Measurements from ENCODE around the gene DDAH1.
A peak's percentile ranks its signal among the peaks of the same experiment; 100 is the strongest.

- TF ChIP-seq CTCF (IDR thresholded peaks at IDR 0.05; ENCODE audit: low read depth, low read length, missing input control) (no peak), EGR1 (IDR thresholded peaks at IDR 0.05; ENCODE audit: low read depth in 2 of 2) (no peak), GABPA (IDR thresholded peaks at IDR 0.05 in 1 of 2, conservative IDR thresholded peaks at IDR 0.05 in 1 of 2) (no peak), ZBTB33 (IDR thresholded peaks at IDR 0.05) (no peak), RAD21 (IDR thresholded peaks at IDR 0.05) (peak in 1 of 2 donors; percentile 24), REST (IDR thresholded peaks at IDR 0.05) (no peak), NR2F2 (IDR thresholded peaks at IDR 0.05) (peak; percentile 32), JUND (IDR thresholded peaks at IDR 0.05) (no peak), MAX (IDR thresholded peaks at IDR 0.05) (no peak), SP1 (IDR thresholded peaks at IDR 0.05) (no peak), ATF3 (IDR thresholded peaks at IDR 0.05) (no peak), TAF1 (conservative IDR thresholded peaks at IDR 0.05) (no peak), FOXA1 (IDR thresholded peaks at IDR 0.05) (no peak), YY1 (IDR thresholded peaks at IDR 0.05) (no peak)
These were observed 5.7 kb downstream of the DDAH1 start for GRCh38 chr1:85459290-85459689.
